ENCODE results near the gene RALGDS.
"Not testable (repeated sequence)": the region's sequence is repeated elsewhere in the genome, so short reads cannot be mapped to it uniquely, and the experiment has no call there.

RALGDS gene

GRCh38 chr9:133080161-133080560 is 40.9 kb downstream of the RALGDS start:
- TF ChIP-seq CTCF (IDR thresholded peaks at IDR 0.05; ENCODE audit: insufficient read depth, low read depth, low read length, missing control alignments): no peak
- H3K4me3 ChIP-seq (ENCODE audit: low read length): no peak overlapping the region
- no peak for DNase-seq (ENCODE audit: low read depth)

DNA sequence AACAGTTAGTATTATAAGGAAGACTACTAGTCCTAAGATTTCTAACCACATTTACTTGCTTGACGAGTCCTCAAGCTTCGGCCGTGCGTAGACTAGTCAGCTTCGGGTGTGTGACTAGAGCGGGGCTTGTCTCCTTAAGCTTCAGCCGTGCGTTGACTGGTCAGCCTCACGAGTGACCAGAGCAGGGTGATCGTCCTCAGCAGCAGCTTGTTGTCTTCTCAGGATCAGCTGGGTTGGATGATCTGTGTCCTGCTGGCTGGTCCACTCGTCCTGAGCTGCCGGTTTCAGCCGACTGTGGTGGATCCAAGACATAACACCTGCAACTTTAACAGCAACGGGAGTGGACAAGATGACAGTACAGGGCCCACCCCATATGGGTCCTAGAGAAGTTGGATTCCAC is 42.6 kb downstream of the RALGDS start:
- no peak overlapping the region for H3K4me3 ChIP-seq (ENCODE audit: low read length)
- no peak for TF ChIP-seq CTCF (IDR thresholded peaks at IDR 0.05; ENCODE audit: insufficient read depth, low read depth, low read length, missing control alignments)
- DNase-seq (ENCODE audit: low read depth): no peak

DNA sequence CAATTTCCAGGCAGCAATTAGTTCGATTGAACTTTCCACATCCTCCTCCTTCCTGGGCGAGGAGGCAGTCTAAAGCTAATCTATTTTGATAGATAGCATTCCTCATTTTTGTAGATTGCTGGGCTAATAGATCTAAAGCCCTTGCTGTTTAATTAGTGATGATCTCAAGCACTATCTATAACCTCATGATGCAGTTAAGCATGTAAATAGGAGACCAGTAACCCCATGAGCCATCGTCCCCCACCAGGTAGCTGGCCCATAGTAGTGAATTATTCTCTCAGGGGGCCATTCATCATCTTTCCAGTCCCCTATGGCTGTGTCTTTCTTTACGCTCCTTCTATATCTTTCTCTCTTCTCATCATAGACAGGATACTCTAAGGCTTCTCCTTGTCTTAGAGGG is 44.3 kb downstream of the RALGDS start:
- TF ChIP-seq CTCF (IDR thresholded peaks at IDR 0.05; ENCODE audit: insufficient read depth, low read depth, low read length, missing control alignments): no peak
- no peak overlapping the region for H3K4me3 ChIP-seq (ENCODE audit: low read length)
- DNase-seq (ENCODE audit: low read depth): no peak

- no peak overlapping the region for H3K4me3 ChIP-seq (ENCODE audit: low read length)
- DNase-seq (ENCODE audit: low read depth): peak; percentile 36
- TF ChIP-seq CTCF (IDR thresholded peaks at IDR 0.05; ENCODE audit: insufficient read depth, low read depth, low read length, missing control alignments): no peak
Observed at GRCh38 chr9:133075925-133076630, 45.0 kb downstream of the RALGDS start.

GRCh38 chr9:133074111-133074651 is 46.9 kb downstream of the RALGDS start:
- H3K4me3 ChIP-seq (ENCODE audit: low read length): no peak overlapping the region
- DNase-seq (ENCODE audit: low read depth): no peak
- TF ChIP-seq CTCF (IDR thresholded peaks at IDR 0.05; ENCODE audit: insufficient read depth, low read depth, low read length, missing control alignments): no peak

DNA sequence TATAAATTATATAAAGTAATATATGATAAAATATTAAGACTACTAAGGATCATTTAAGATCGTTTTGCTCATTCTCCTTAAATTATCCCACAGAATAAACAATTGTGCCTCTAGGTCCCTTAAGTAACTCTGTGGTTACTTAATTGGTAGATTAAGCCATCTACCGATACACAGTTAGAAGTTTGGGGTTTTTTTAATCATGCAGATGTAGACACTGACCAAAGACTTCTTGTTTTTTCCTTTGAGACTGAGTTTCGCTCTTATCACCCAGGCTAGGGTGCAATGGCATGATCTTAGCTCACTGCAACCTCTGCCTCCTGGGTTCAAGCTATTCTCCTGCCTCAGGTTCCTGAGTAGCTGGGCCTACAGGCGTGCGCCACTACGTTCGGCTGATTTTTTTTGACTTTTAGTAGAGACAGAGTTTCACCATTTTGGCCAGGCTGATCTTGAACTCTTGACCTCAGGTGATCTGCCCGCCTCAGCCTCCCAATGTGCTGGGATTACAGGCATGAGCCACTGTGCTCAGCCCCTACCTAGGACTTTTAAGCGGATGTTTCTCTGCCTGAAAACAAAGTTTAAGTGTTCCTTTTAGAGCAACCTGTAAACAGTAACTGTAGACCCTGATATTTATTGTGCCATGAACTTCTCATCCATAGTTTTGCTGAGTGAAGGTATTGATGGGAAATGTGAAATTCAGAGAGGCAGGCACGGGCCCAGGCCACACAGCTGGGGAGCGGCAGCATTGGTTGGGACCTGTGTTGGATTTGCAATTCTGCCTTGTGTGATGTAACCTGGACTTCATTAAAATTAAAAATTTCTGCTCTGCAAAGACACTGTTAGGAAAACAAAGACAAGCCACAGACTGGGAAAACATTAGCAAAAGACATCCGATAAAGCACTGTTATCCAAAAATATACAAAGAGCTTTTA is 47.7 kb downstream of the RALGDS start:
- TF ChIP-seq CTCF (IDR thresholded peaks at IDR 0.05; ENCODE audit: insufficient read depth, low read depth, low read length, missing control alignments): no peak
- no peak overlapping the region for H3K4me3 ChIP-seq (ENCODE audit: low read length)
- no peak for DNase-seq (ENCODE audit: low read depth)

DNA sequence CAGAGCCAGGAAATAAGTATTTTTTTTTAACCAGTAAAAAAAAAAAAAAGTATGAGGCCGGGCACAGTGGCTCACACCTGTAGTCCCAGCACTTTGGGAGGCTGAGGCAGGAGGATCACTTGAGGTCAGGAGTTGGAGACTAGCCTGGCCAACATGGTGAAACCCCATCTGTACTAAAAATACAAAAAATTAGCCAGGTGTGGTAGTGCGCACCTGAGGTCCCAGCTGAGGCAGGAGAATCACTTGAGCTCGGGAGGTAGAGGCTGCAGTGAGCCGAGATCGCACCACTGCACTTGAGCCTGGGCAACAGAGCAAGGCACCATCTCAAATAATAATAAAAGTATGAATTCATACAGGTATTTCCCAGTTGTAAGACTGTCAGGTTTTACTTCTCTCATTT is 48.8 kb downstream of the RALGDS start:
- H3K4me3 ChIP-seq (ENCODE audit: low read length); DNase-seq (ENCODE audit: low read depth): not testable (repeated sequence)
